CD8-positive, alpha-beta memory T cell (primary cell): ENCODE data around the gene RASGRF1. TPM values are rescaled to one million over a fixed set of nuclear protein-coding genes. Genes with fewer than 3 reads are reported as not detected.

ENCODE experiments used
- CTCF ChIA-PET: fragments of 350-600 bp; sonication (Branson Sonifier 250); formaldehyde crosslinking; loops from one replicate; lab custom pipeline; 2021; ENCODE audit warnings: antibody characterized with exemption; lab: Charles Lee
- POLR2A ChIA-PET: fragments of 350-600 bp; sonication (Branson Sonifier 250); formaldehyde crosslinking; loops from one replicate; lab custom pipeline; 2021; ENCODE audit warnings: antibody characterized with exemption; lab: Charles Lee
- DNase-seq, 5 donors: peaks; one replicate each; pipeline versions ENCODE4 v3.0.0 to v3.0.0-alpha.2; 2020 to 2022; ENCODE audit warnings: mixed read lengths in 1 of 5
- H3K27ac ChIP-seq: one replicate; pipeline ENCODE4 v1.7.0; 2013; ENCODE audit warnings: low read depth, mild to moderate bottlenecking, low read length, moderate library complexity
- H3K27me3 ChIP-seq: 2 replicates; pipeline ENCODE4 v1.7.0; 2013; ENCODE audit warnings: low read length, mild to moderate bottlenecking; ENCODE audit not compliant: insufficient read depth, poor library complexity, severe bottlenecking
- H3K36me3 ChIP-seq: 2 replicates; pipeline ENCODE4 v1.7.0; 2013; ENCODE audit warnings: mild to moderate bottlenecking, low read length, moderate library complexity; ENCODE audit not compliant: insufficient read depth
- H3K4me1 ChIP-seq: 2 replicates; pipeline ENCODE4 v1.7.0; 2013; ENCODE audit warnings: mild to moderate bottlenecking, low read length, moderate library complexity; ENCODE audit not compliant: insufficient read depth
- H3K4me3 ChIP-seq: 2 replicates; pipeline ENCODE4 v1.7.0; 2013; ENCODE audit warnings: mild to moderate bottlenecking, low read length
- H3K9me3 ChIP-seq: 2 replicates; pipeline ENCODE4 v1.7.0; 2013; ENCODE audit warnings: mild to moderate bottlenecking, low read length
- H3K27ac Mint-ChIP-seq, 8 donors: one replicate each; pipeline ENCODE4 v1.8.0; 2020 to 2021; ENCODE audit warnings: mixed read lengths in 8 of 8, mild to moderate bottlenecking in 6 of 8, inconsistent platforms in 3 of 8, moderate library complexity in 3 of 8
- H3K27me3 Mint-ChIP-seq, 2 donors: one replicate each; pipeline ENCODE4 v1.8.0; 2020 to 2021; ENCODE audit warnings: mixed read lengths in 2 of 2, mild to moderate bottlenecking in 1 of 2, moderate library complexity in 1 of 2
- H3K36me3 Mint-ChIP-seq, 3 donors: one replicate each; pipeline ENCODE4 v1.8.0; 2020 to 2021; ENCODE audit warnings: mixed read lengths in 3 of 3, inconsistent platforms in 1 of 3, mild to moderate bottlenecking in 1 of 3
- H3K4me1 Mint-ChIP-seq, 3 donors: one replicate each; pipeline ENCODE4 v1.8.0; 2020 to 2021; ENCODE audit warnings: mixed read lengths in 3 of 3, inconsistent platforms in 1 of 3, mild to moderate bottlenecking in 1 of 3
- H3K4me3 Mint-ChIP-seq, 7 donors: one replicate each; pipeline ENCODE4 v1.8.0; 2020 to 2021; ENCODE audit warnings: mixed read lengths in 7 of 7, mild to moderate bottlenecking in 6 of 7, moderate library complexity in 4 of 7, inconsistent platforms in 2 of 7
- H3K9me3 Mint-ChIP-seq, 5 donors: one replicate each; pipeline ENCODE4 v1.8.0; 2020 to 2022; ENCODE audit warnings: mixed read lengths in 5 of 5, mild to moderate bottlenecking in 3 of 5, moderate library complexity in 2 of 5, inconsistent platforms in 1 of 5
- polyA plus RNA-seq: library from polyadenylated mRNA; unstranded; fragments of 300-500 nt; fragmentation: Illumina TruSeq; gene quantifications from one replicate; pipeline ENCODE4 v1.2.3, GENCODE V29; 2021
- total RNA-seq, 2 experiments: library from RNA; stranded (reverse); gene quantifications; one replicate each; pipeline ENCODE4 v1.2.3, GENCODE V29; 2021

RASGRF1 gene
- total and polyA plus RNA-seq, 3 experiments from 2014 or later: not detected

GRCh38 chr15:79047676-79048439 lies 42.7 kb downstream of the RASGRF1 start:
- CTCF ChIA-PET: no interaction called here

GRCh38 chr15:79046691-79047404 lies 43.7 kb downstream of the RASGRF1 start:
- no peaks in the 10 kb centered on the region for H3K9me3 ChIP-seq

More at GRCh38 chr15:79047676-79048439, 42.7 kb downstream of the RASGRF1 start:
- H3K27me3 ChIP-seq: no peaks in the 10 kb centered on the region
- no peak overlapping the region for H3K27ac ChIP-seq
- DNase-seq: no peak
- no peaks in the 10 kb centered on the region for H3K9me3 ChIP-seq
- no peak overlapping the region for H3K4me3 ChIP-seq
- H3K9me3 Mint-ChIP-seq: peaks cover 0 to 14% (median 5%) of the 10 kb centered on the region in 5 donors
- peaks cover 5 to 39% of the 10 kb centered on the region in 2 donors for H3K27me3 Mint-ChIP-seq
- no peaks in the 10 kb centered on the region for H3K4me1 ChIP-seq
- no peaks in the 10 kb centered on the region for H3K4me1 Mint-ChIP-seq
- H3K27ac Mint-ChIP-seq: no peak overlapping the region
- no peaks in the 10 kb centered on the region for H3K36me3 Mint-ChIP-seq
- H3K36me3 ChIP-seq: no peaks in the 10 kb centered on the region
- POLR2A ChIA-PET: no interaction called here
- no peak overlapping the region for H3K4me3 Mint-ChIP-seq

GRCh38 chr15:79045041-79045440 lies 45.5 kb downstream of the RASGRF1 start:
- POLR2A ChIA-PET: no interaction called here

More at GRCh38 chr15:79046691-79047404, 43.7 kb downstream of the RASGRF1 start:
- peaks cover 5 to 35% of the 10 kb centered on the region in 2 donors for H3K27me3 Mint-ChIP-seq
- no peaks in the 10 kb centered on the region for H3K36me3 Mint-ChIP-seq
- H3K4me3 Mint-ChIP-seq: no peak overlapping the region
- DNase-seq: no peak
- Histone ChIP-seq H3K36me3 (no peaks in the 10 kb centered on the region), H3K4me1 (no peaks in the 10 kb centered on the region), H3K27me3 (no peaks in the 10 kb centered on the region), H3K27ac (no peak overlapping the region), H3K4me3 (no peak overlapping the region)
- no peaks in the 10 kb centered on the region for H3K4me1 Mint-ChIP-seq
- ChIA-PET POLR2A (no interaction called here), CTCF (no interaction called here)
- H3K9me3 Mint-ChIP-seq: peaks cover 0 to 19% (median 6%) of the 10 kb centered on the region in 5 donors
- H3K27ac Mint-ChIP-seq: no peak overlapping the region

GRCh38 chr15:79042213-79042928 lies 48.2 kb downstream of the RASGRF1 start:
- Mint-ChIP-seq H3K27me3 (peaks cover 12 to 44% of the 10 kb centered on the region in 2 donors), H3K36me3 (no peaks in the 10 kb centered on the region), H3K4me3 (no peak overlapping the region), H3K27ac (no peak overlapping the region), H3K9me3 (peaks cover 0 to 19% (median 6%) of the 10 kb centered on the region in 5 donors), H3K4me1 (no peaks in the 10 kb centered on the region)
- Histone ChIP-seq H3K27ac (no peak overlapping the region), H3K36me3 (no peaks in the 10 kb centered on the region), H3K27me3 (no peaks in the 10 kb centered on the region), H3K9me3 (no peaks in the 10 kb centered on the region), H3K4me1 (no peaks in the 10 kb centered on the region), H3K4me3 (no peak overlapping the region)
- ChIA-PET POLR2A (no interaction called here), CTCF (no interaction called here)
- DNase-seq: no peak

More at GRCh38 chr15:79045041-79045440, 45.5 kb downstream of the RASGRF1 start:
- CTCF ChIA-PET: no interaction called here
- no peak for DNase-seq
- peaks cover 0 to 19% (median 6%) of the 10 kb centered on the region in 5 donors for H3K9me3 Mint-ChIP-seq
- no peak overlapping the region for H3K4me3 Mint-ChIP-seq
- H3K27ac Mint-ChIP-seq: no peak overlapping the region
- Histone ChIP-seq H3K9me3 (no peaks in the 10 kb centered on the region), H3K4me1 (no peaks in the 10 kb centered on the region), H3K27me3 (no peaks in the 10 kb centered on the region), H3K27ac (no peak overlapping the region), H3K4me3 (no peak overlapping the region), H3K36me3 (no peaks in the 10 kb centered on the region)
- no peaks in the 10 kb centered on the region for H3K4me1 Mint-ChIP-seq
- H3K27me3 Mint-ChIP-seq: peaks cover 11 to 42% of the 10 kb centered on the region in 2 donors
- H3K36me3 Mint-ChIP-seq: no peaks in the 10 kb centered on the region

GRCh38 chr15:79041601-79042168 lies 48.9 kb downstream of the RASGRF1 start:
- Mint-ChIP-seq H3K36me3 (no peaks in the 10 kb centered on the region), H3K4me1 (no peaks in the 10 kb centered on the region), H3K4me3 (no peak overlapping the region), H3K27ac (no peak overlapping the region), H3K27me3 (peaks cover 13 to 49% of the 10 kb centered on the region in 2 donors), H3K9me3 (peaks cover 0 to 19% (median 6%) of the 10 kb centered on the region in 5 donors)
- no peaks in the 10 kb centered on the region for H3K36me3 ChIP-seq
- no peak for DNase-seq
- no peak overlapping the region for H3K4me3 ChIP-seq
- H3K4me1 ChIP-seq: no peaks in the 10 kb centered on the region
- no peaks in the 10 kb centered on the region for H3K27me3 ChIP-seq
- CTCF ChIA-PET: no interaction called here
- no peaks in the 10 kb centered on the region for H3K9me3 ChIP-seq
- POLR2A ChIA-PET: no interaction called here
- no peak overlapping the region for H3K27ac ChIP-seq

GRCh38 chr15:79037848-79038247 lies 52.7 kb downstream of the RASGRF1 start:
- no peaks in the 10 kb centered on the region for H3K36me3 Mint-ChIP-seq
- DNase-seq: no peak
- no peaks in the 10 kb centered on the region for H3K4me1 ChIP-seq
- no peak overlapping the region for H3K4me3 ChIP-seq
- H3K27ac ChIP-seq: no peak overlapping the region
- no peaks in the 10 kb centered on the region for H3K27me3 ChIP-seq
- ChIA-PET CTCF (no interaction called here), POLR2A (no interaction called here)
- H3K4me1 Mint-ChIP-seq: no peaks in the 10 kb centered on the region
- H3K27ac Mint-ChIP-seq: no peak overlapping the region
- H3K9me3 ChIP-seq: no peaks in the 10 kb centered on the region
- no peak overlapping the region for H3K4me3 Mint-ChIP-seq
- H3K27me3 Mint-ChIP-seq: peaks cover 16 to 50% of the 10 kb centered on the region in 2 donors
- peaks cover 0 to 5% (median under 1%) of the 10 kb centered on the region in 5 donors for H3K9me3 Mint-ChIP-seq
- no peaks in the 10 kb centered on the region for H3K36me3 ChIP-seq

- no peaks in the 10 kb centered on the region for H3K9me3 Mint-ChIP-seq
- POLR2A ChIA-PET: no interaction called here
- CTCF ChIA-PET: no interaction called here
- Histone ChIP-seq H3K36me3 (no peaks in the 10 kb centered on the region), H3K9me3 (no peaks in the 10 kb centered on the region), H3K4me3 (no peak overlapping the region), H3K27me3 (no peaks in the 10 kb centered on the region), H3K4me1 (no peaks in the 10 kb centered on the region), H3K27ac (no peak overlapping the region)
- peaks cover 15 to 46% of the 10 kb centered on the region in 2 donors for H3K27me3 Mint-ChIP-seq
- no peaks in the 10 kb centered on the region for H3K4me1 Mint-ChIP-seq
- H3K36me3 Mint-ChIP-seq: no peaks in the 10 kb centered on the region
- H3K27ac Mint-ChIP-seq: peak overlapping the region in 1 of 8 donors; percentile 64
- DNase-seq: no peak
- no peak overlapping the region for H3K4me3 Mint-ChIP-seq
Observed at GRCh38 chr15:79036323-79036722, 54.3 kb downstream of the RASGRF1 start.
